HG03575 (cell line): ENCODE data around the gene MRPL14.
"Not testable (repeated sequence)": the region's sequence is repeated elsewhere in the genome, so short reads cannot be mapped to it uniquely, and the experiment has no call there.

Experiments
- ATAC-seq: cut with Tn5 transposase; IDR thresholded peaks from one replicate; pipeline ENCODE4 v1.9.1; 2021; ENCODE audit not compliant: unreplicated experiment, insufficient number of reproducible peaks, low FRiP score; ENCODE audit errors: extremely low read depth

Gene MRPL14

GRCh38 chr6:44151348-44152108, 24.3 kb upstream of the MRPL14 start:
- no peak for ATAC-seq

- ATAC-seq, result no peak
Measured at GRCh38 chr6:44150317-44150917, 23.2 kb upstream of the MRPL14 start.

DNA sequence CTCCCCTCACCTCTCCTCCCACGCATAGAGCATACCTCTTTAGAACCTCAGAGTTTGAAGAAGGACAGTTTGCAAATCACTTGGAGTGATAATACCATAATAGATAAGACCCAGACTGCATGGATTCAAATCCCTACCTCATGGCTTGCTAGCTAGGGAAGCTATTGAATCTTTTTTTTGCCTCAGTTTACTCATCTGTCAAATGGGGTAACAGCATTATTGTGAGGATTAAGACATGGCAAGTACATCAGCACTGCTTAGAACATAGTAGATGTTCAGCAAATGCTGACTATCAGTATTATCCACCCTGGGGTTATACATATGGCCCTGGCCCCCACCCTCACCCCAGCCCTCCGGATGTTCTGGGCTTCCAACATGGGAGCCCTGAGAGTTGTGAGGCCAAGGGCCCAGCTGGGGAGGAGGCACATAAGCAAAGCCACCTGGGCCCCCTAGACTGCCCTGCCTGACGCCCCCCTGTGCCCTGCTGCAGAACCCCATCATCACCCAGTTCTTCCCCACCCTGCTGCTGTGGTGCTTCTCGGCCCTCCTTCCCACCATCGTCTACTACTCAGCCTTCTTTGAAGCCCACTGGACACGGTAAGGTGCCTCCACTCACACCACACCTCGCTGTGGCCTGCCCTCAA, 22.2 kb upstream of the MRPL14 start:
- ATAC-seq, result no peak

DNA sequence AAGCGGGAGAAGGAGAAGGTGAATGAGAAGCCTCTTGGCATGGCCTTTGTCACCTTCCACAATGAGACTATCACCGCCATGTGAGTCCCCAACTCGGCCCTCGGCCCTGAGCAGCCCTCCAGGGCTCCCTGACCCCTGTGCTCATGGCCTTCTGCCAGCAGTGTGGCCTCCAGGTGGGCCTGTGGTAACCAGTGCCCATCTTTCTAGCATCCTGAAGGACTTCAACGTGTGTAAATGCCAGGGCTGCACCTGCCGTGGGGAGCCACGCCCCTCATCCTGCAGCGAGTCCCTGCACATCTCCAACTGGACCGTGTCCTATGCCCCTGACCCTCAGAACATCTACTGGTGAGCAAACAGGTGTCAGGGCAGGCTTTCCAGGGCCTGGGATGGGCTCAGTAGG, 21.1 kb upstream of the MRPL14 start:
- no peak for ATAC-seq

DNA sequence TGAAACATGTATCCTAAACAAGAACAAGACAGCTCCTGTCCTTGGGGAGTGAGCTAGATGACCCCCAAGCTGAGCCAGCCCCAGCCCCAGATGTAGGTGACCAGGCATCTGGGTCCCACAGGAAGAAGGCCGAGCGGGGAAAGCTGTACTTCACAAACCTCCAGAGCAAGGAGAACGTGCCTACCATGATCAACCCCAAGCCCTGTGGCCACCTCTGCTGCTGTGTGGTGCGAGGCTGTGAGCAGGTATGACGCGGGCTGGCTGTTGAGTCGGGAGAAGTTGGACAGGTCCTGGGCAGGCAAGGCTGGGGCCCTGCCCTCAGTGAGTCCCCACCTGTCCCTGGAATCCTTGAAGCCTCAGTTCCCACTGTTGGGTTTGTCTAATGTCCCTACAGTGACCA, 20.0 kb upstream of the MRPL14 start:
- no peak for ATAC-seq

GRCh38 chr6:44146685-44147084, 19.4 kb upstream of the MRPL14 start:
- no peak for ATAC-seq

DNA sequence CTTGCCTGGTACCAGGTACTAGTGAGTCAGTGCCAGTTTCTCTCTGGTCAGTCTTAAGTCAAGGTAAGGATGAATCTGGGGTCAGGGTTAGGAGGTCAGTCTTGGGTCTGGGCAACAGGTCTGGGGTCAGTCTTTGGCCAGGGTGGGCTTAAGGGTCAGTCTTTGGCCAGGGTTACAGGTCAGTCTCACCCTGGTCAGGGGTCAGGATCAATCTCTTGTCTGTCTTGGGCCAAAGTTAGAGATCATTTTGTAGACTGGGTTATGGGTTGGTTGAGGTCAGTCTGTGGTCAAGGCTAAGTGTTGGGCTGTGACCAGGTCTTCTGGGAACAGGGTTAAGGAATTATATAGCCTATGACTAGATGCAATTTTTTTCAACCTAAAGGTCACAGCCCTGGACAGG, 18.6 kb upstream of the MRPL14 start:
- no peak for ATAC-seq

DNA sequence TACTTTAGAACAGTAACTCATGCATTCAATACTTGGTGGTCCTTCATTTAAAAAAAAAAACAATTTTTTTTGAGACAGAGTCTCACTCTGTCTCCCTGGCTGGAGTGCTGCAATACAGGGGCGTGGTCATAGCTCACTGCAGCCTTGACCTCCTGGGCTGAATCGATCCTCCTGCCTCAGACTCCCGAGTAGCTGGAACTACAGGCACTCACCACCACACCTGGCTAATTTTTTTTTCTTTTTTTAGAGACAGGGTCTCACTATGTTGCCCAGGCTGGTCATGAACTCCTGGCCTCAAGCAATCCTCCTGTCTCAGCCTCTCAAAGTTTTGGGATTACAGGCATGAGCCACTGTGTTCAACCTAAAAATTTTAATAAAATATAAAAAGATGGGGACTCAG, 17.3 kb upstream of the MRPL14 start:
- not testable (repeated sequence) for ATAC-seq

- ATAC-seq, result no peak
Measured at GRCh38 chr6:44143731-44144130, 16.5 kb upstream of the MRPL14 start.

GRCh38 chr6:44142835-44143234, 15.6 kb upstream of the MRPL14 start:
- ATAC-seq, result no peak

DNA sequence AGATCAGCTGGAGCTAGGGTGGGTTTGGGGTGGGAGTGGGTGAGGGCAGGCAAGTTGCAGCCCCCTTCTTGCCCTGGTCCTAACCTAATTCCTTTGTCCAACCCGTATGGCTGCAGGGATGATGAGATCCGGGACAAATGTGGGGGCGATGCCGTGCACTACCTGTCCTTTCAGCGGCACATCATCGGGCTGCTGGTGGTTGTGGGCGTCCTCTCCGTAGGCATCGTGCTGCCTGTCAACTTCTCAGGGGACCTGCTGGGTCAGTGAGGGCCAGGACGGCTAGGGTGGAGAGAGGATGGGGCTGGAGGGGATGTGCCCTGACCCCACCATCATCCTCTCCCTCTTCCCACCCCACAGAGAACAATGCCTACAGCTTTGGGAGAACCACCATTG, 12.1 kb upstream of the MRPL14 start:
- ATAC-seq, result no peak

DNA sequence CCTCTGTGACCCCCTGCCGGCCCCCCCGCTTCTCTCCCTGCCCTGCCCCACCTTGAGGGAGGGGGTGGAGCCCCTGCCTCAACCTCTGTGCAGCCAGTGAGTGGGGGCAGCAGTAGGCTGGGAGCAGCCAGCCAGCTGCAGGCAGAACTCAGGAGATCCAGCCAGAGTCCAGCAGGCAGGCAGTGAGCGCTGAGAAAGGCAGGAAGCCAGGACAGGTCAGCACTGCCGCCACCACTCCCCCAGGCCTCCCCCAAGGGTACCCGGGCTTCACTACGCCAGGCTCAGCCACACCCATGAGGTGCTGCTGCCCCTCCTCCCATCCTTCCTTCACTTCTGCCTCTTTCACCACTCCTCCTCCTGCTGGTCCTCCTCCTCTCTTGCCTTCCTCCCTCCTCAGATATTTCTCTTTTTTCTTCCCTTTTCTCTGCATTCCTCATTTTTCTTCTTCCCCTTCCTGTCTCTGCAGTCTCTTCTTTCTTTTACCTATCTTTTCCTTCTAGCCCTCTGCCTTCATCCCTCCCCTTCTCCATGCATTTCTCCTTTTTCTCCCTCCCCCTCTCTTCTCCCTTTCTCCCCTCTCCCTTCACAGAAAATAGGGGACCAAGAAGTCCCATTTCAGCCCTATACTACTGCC, 11.6 kb upstream of the MRPL14 start:
- ATAC-seq, result no peak

GRCh38 chr6:44135875-44136274, 8.6 kb upstream of the MRPL14 start:
- no peak for ATAC-seq

GRCh38 chr6:44135173-44135758, 8.0 kb upstream of the MRPL14 start:
- ATAC-seq, result no peak

DNA sequence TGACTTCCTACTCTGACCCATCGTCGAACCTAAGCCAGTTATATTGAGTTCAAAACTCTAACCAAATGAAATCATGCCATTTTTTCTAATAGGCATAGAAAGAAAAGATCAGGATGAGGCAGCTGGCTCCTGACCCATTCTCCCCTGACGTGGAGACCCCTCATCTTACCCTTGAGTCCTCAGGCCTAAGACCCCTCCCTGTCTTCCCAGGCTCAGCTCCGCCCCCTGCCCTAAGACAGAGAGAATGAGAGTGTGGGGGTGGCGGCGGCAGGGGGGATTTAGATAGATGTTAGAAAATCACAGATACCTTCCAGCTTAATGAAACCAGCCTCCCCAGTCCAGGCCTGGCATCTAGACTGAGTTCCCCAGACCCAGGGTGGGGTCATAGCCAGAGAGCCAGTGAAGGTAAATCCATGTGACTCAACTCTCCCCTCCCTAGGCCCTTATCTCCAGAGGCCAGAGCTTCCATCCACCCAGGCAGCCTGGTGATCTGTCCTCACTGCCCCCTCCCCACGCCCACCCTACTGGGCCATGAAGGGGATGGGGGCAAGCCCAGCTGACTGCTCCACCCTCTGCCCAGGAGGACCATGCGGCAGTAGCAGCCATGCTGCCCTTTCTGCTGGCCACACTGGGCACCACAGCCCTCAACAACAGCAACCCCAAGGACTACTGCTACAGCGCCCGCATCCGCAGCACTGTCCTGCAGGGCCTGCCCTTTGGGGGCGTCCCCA, 6.9 kb upstream of the MRPL14 start:
- no peak for ATAC-seq

GRCh38 chr6:44133003-44133931, 6.0 kb upstream of the MRPL14 start:
- ATAC-seq, result no peak

GRCh38 chr6:44132476-44132875, 5.2 kb upstream of the MRPL14 start:
- ATAC-seq, result no peak

DNA sequence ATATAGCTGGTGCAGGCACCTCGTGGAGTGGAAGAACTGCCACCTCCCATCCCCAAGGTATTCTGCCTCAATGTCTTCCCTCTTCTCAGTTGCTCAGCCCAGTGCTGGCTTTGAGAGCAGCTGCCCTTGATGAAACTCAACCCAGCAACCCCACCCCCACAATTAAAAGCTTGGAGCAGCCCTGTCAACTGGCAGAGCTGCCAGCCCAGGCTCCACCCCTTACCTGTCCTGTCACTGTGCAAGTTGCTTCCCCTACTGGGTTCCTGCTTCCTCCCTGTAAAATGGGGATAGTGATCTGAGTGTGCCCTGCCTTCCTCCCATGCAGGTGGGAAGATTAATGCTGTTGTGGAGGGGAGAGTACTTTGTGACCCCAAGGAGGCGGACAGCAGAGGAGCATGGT, 4.6 kb upstream of the MRPL14 start:
- no peak for ATAC-seq
